ENCODE measurements around the gene AKAP8.
"Not testable (repeated sequence)": the region's sequence is repeated elsewhere in the genome, so short reads cannot be mapped to it uniquely, and the experiment has no call there.

AKAP8 gene

GRCh38 chr19:15372470-15372869 is 7.1 kb downstream of the AKAP8 start:
- no peak for DNase-seq

- no peak for DNase-seq
Measured at GRCh38 chr19:15371786-15372380, 7.7 kb downstream of the AKAP8 start.

GRCh38 chr19:15371119-15371518 is 8.5 kb downstream of the AKAP8 start:
- no peak for DNase-seq

- no peak for DNase-seq
Measured at GRCh38 chr19:15369594-15369891, 10.0 kb downstream of the AKAP8 start.

- DNase-seq, result no peak
Measured at GRCh38 chr19:15368798-15369593, 10.6 kb downstream of the AKAP8 start.

GRCh38 chr19:15368051-15368632 is 11.4 kb downstream of the AKAP8 start:
- no peak for DNase-seq

- DNase-seq, result no peak
Measured at GRCh38 chr19:15367439-15367838, 12.1 kb downstream of the AKAP8 start.

- no peak for DNase-seq
Measured at GRCh38 chr19:15365264-15365663, 14.3 kb downstream of the AKAP8 start.

GRCh38 chr19:15363791-15364190 is 15.8 kb downstream of the AKAP8 start:
- DNase-seq, result not testable (repeated sequence)

GRCh38 chr19:15363048-15363447 is 16.5 kb downstream of the AKAP8 start:
- DNase-seq, result not testable (repeated sequence)

- not testable (repeated sequence) for DNase-seq
Measured at GRCh38 chr19:15360015-15360414, 19.6 kb downstream of the AKAP8 start.

GRCh38 chr19:15358918-15359317 is 20.7 kb downstream of the AKAP8 start:
- no peak for DNase-seq

- DNase-seq, result no peak
Measured at GRCh38 chr19:15357906-15358305, 21.7 kb downstream of the AKAP8 start.

- DNase-seq, result no peak
Measured at GRCh38 chr19:15354566-15355296, 24.9 kb downstream of the AKAP8 start.

- DNase-seq, result no peak
Measured at GRCh38 chr19:15353908-15354307, 25.7 kb downstream of the AKAP8 start.

- not testable (repeated sequence) for DNase-seq
Measured at GRCh38 chr19:15352535-15352934, 27.1 kb downstream of the AKAP8 start.

GRCh38 chr19:15341328-15341727 is 38.3 kb downstream of the AKAP8 start:
- not testable (repeated sequence) for DNase-seq

GRCh38 chr19:15340086-15340485 is 39.5 kb downstream of the AKAP8 start:
- DNase-seq, result no peak

GRCh38 chr19:15337202-15337601 is 42.4 kb downstream of the AKAP8 start:
- no peak for DNase-seq

GRCh38 chr19:15335992-15336391 is 43.6 kb downstream of the AKAP8 start:
- not testable (repeated sequence) for DNase-seq

- peak; percentile 26 to 59 for DNase-seq
Measured at GRCh38 chr19:15332311-15332996, 47.1 kb downstream of the AKAP8 start, which contains the start of gene BRD4. Gene BRD4 (minus strand): TSS chr19:15332539. CDS start chr19:15273099, 59,440 bp downstream.

- DNase-seq, result peak in 1 of 2 donors; percentile 51
Measured at GRCh38 chr19:15331419-15332310, 47.9 kb downstream of the AKAP8 start.

All from hippocampal formation (tissue), 2 donors.